Esophagus muscularis mucosa (tissue), 3 donors: ENCODE measurements around the gene MKI67.

Experiments used
- POLR2A ChIP-seq: fragments of 450-650 bp; IDR thresholded peaks from one replicate; pipeline ENCODE4 v1.6.1; 2017; ENCODE audit warnings: antibody characterized with exemption, moderate library complexity, mild to moderate bottlenecking, low read depth
- TF ChIP-seq, protein P1 (sequence below), 3 experiments: fragments of 200-600 bp in 2 of 3; fragments of 450-650 bp in 1 of 3; sonication (generic) in 2 of 3; IDR thresholded peaks; one replicate each; pipeline ENCODE4 v1.5.1; 2017 to 2019; ENCODE audit warnings: antibody characterized with exemption in 3 of 3, mild to moderate bottlenecking in 2 of 3, moderate library complexity in 1 of 3

DNA sequence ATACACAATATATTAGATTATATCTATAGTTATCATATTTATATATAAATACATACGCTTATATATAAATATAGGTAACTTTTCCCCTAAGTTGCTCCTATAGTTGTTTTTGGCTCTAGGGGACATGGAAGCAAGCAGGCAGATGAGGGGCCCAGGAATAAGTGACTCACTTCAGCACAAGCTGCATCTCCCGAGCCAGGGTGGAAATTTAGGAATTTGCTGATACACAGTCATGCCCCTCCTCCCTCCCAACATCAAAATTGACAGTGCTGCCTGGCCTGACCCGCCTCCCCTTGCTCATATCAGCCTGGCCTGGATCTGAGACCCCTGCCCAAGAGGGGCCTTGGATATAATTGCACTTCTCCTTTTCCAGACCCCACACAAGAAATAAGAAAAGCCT lies 33.8 kb downstream of the MKI67 start:
- TF ChIP-seq, protein P1, sequence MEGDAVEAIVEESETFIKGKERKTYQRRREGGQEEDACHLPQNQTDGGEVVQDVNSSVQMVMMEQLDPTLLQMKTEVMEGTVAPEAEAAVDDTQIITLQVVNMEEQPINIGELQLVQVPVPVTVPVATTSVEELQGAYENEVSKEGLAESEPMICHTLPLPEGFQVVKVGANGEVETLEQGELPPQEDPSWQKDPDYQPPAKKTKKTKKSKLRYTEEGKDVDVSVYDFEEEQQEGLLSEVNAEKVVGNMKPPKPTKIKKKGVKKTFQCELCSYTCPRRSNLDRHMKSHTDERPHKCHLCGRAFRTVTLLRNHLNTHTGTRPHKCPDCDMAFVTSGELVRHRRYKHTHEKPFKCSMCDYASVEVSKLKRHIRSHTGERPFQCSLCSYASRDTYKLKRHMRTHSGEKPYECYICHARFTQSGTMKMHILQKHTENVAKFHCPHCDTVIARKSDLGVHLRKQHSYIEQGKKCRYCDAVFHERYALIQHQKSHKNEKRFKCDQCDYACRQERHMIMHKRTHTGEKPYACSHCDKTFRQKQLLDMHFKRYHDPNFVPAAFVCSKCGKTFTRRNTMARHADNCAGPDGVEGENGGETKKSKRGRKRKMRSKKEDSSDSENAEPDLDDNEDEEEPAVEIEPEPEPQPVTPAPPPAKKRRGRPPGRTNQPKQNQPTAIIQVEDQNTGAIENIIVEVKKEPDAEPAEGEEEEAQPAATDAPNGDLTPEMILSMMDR (IDR thresholded peaks at IDR 0.05), result no peak
- TF ChIP-seq POLR2A, result no peak
